NCI-H446 (cell line): ENCODE results near the gene DMD.

Experiments
- DNase-seq, 2 experiments: peaks; one replicate each; lab custom pipeline; 2025; lab: John Stamatoyannopoulos, UW

DMD gene

DNA sequence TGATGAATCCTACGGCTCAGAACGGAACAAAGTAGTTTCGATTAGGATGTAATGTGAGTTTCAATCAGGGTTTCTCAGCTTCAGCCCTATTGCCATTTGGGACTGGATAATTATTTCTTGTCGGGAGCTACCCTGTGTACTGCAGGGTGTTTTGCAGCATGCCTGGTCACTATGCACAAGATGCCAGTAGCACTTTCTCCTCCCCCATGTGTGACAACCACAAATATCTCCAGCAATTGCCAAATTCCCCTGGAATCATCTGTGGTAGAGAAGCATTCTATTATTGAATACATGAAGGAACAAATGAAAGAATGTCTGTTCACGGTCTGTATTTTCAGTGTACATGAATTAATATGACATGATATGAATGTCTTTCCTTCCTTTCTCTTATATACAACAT, 1356.6 kb downstream of the DMD start:
- DNase-seq, result no peak

DNA sequence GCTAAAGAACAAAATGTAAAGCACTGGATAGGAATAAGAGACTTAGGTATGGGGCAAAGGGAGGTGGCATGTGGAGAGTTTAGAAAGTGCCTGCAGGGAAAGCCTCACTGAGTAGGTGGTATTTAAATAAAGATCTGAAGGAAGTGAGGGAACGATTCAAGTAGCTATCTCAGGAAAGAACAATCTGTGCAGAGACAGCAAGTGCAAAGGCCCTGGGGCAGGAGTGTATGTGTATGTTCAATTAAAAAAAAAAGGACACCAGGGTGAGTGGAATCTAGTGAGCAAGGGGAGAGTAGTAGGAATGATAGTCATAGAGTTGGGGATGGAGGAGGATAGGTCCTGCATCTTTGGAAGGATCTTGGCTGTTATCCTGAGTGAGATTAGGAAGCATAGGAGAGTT, 1359.6 kb downstream of the DMD start:
- DNase-seq, result no peak

DNA sequence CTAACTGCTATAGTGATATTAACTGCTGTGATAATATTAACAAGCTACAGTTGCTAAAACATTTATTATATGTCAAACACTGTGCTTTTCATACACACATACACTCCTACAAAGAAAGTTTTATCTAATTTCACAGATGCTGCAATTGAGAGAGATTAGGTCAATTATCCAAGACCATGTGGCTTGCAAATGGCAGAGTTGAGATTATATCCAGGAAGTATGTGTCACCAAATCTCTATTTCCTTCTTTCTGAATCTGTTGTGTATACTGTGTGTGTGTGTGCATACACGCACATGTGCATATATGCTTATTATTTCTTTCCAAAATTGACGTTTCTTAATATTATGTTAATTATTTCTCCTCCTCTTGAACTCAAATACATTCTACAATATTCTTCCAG, 1363.6 kb downstream of the DMD start:
- no peak for DNase-seq

DNA sequence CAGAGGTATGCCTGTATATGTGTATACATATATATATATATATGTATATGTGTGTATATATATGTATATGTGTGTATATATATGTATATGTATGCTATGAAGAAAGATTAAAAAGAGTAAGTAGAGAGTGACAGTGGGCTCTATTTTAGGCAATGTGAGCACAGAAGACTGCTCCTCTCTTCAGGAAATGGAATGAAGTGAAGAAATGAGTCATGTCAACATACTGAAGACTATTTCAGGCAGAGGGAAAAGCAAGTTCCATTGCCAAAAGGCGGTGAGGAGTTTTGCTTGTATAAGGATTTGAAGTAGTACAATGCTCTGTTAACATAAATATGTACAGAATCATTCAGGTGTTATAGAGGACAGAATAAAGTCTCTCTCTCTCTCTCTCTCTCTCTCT, 1366.3 kb downstream of the DMD start:
- DNase-seq, result no peak

DNA sequence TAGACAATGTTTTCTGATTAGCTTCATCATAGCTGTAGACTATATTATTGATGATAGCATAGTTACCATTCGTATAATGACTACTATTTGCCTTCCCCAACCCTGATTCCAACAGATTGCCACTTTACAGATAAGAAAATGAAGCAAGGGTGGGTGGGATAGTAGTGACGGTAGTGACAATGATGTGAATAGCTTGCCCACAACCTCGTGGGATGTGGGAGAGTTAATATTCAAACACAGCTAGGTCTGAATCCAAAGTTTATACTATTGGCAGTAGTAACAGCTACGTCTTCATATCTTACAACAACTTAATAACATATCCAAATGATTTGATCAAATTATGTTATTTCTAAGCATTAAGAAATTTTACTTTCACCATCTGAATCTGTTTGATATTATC, 1372.7 kb downstream of the DMD start:
- DNase-seq, result no peak

DNA sequence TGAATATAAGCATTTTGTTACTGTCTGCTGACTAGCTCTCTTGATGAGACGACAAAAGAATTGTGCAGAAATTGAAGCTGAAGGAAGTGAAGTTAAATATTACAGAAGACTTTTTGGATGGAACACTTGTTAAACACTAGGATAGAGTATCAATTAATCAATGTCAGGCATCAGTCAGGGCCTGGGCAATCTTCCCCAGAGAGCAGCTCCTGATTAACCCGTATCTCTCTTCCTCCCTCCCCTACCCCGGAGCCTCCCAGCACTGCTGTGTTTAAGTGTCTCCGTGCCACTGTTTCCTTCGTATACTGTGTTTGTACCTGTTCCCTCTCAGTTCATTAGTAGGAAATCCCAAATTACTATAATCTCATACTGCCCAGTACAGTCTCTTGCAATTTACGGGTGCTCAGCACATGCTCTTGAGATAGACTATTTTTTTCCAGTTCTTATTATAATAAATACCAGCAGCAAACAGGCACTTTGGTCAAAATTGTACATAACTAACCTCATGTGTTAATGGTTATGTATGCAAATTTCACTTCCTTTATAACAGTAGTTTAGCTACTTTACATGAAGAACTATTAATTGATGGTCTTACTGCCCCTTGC, 1373.8 kb downstream of the DMD start:
- DNase-seq, result no peak

DNA sequence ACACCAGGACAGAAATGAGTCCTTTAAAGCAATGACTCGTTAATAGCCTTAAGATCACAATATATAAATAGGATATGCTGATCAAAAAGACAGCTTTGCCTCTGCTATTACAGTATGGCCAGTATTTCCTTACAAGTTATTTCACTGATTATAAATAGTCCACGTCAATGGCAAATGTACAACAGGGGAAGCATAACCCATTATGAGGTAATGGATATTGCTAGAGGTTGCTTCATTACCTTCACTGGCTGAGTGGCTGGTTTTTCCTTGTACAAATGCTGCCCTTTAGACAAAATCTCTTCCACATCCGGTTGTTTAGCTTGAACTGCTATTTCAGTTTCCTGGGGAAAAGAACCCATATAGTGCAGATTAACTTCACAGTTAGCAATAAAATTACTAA, 1374.9 kb downstream of the DMD start:
- no peak for DNase-seq

DNA sequence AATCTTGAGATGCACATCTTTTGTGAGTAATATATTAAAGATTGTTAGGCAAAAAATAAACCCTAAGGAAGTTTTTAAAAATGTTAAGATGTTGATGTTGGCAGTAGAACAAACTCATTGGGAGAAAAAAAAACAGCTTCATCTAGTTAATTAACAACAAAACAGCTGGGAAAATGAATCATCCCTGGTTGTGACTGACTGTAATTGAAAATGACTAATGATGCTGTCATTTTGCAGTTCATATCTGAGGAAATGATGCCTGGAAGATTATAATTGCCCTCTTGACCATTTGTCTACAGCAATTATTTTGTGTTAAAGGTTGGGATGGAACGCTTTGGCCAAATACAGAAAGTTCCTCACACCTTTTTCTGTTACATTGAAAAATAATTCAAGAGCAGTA, 1379.1 kb downstream of the DMD start:
- peak in 1 of 2 experiments; percentile 5 for DNase-seq

DNA sequence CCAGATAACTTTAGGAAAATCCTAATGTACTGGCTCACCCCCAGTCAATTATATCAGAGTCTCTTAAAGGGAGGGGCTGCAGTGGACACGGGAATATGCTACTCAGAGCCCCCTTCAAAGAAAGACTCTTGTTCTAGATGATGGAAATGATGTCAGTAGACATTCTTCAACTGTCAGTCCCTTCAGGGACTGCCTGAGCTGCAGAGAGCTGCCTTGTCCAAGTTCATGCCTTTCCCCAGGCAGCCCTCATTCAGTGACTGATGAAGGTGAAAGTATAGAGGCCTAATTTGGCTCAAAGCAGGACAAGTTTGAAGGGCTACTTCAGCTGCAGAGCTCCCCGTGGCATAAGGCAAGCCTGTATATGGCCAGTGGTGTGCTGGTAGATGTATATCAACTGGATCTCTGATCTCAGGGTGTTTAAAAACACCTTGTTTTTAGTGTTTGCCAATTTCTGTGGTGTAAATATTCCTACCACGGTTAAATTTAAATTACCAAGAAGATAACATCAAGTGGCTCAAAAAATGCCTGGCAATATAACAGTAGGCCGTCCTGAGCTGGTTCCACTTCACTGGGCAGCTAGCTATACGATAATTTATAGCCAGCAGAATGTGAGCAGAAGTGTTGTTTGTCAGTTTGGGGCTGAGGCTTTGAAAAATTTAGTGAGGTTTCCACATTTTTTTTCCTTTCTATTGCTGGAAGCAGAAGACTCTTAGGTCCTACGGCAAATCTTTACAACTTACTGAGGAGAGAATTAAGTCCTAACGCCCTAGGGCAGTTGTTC, 1390.7 kb downstream of the DMD start:
- no peak for DNase-seq

DNA sequence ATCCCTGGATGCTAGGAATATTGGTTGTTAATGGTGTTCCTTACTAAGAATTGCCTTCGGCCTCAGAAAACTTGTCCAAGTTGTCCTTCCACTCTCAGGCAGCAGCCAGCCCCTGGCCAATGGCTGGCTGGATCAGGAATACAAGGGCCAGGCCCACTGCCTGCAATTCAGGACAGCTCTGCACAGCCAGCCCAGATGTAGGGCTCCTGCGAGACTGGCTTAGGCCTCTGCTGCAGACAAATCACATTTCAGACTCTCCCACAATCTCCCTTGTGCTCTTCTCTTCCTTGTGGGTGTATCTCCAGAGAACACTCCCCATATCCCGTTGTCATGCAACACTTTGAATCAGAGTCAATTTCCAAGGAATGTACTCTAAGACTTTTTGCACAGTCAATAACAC, 1391.9 kb downstream of the DMD start:
- no peak for DNase-seq

DNA sequence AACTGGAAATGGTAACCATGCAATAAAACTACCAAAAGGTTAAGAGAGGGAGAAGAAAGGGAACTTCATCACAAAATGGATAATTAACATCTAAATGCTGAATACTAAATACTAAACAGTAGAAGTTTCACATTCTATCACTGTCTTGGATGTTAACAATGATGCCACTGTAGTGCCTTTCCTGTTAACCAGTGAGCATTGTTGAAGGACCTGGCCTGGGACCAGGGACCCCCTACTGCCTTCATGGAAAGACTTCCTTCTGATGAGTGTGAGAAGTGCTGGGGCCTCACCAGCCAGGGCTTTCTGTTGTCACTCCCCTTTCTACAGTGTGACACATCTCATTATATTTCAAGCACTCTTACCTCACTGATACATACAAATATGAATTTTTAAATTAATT, 1400.2 kb downstream of the DMD start:
- DNase-seq, result no peak

DNA sequence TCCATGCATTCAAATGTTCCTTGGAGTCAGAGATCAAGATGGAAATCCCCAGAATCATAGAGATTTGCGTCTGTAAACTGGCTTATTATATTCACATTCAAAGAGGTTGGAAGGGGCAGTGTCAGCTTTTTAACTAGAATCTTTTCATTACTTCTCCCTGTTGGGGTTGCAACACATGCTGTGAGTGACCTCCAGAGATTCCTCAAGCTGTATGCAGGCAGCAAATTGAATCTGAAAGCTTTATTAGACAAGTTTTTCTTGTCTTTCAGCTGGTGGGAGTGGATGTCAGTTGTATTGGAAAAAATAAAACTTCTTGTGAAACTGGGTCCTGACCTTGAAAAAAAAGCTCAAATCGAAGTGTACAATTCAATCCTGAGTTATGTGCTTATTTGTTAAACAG, 1403.0 kb downstream of the DMD start:
- DNase-seq, result no peak

DNA sequence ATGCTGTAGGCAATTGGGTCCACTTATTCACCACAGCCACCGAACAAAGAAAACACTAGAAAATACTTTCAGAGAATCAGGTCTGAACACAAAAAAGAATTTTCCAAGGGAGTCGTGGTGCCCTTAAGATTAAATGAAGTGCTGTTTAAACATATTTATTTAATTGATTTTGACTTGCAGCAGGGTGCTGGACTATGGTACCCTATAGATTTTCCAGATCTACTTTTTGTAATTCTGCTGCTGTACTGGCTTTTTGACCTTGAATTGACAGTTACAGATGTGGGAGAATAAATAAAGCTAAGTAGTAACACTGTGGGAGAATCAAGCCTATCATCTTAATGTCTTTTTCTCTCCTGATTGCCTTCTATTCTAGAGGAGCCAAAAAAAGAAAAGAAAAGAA, 1404.2 kb downstream of the DMD start:
- no peak for DNase-seq

DNA sequence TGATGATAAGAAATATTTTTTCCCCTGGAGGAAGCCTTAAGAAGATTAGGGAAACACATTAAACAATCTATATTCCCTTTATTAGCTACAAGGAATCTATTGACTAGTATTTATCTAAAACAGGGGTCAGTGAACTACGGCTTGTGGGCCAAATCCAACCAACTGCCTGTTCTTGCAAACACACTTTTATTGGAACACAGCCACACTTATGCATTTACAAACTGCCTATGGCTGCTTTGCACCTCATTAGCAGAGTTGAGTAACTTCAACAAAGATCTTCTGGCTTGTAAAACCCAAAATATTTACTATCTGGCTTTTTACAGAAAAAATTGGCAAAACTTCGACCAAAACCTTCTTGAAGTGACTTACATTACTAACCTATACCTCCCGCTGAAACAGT, 1405.6 kb downstream of the DMD start:
- DNase-seq, result no peak

DNA sequence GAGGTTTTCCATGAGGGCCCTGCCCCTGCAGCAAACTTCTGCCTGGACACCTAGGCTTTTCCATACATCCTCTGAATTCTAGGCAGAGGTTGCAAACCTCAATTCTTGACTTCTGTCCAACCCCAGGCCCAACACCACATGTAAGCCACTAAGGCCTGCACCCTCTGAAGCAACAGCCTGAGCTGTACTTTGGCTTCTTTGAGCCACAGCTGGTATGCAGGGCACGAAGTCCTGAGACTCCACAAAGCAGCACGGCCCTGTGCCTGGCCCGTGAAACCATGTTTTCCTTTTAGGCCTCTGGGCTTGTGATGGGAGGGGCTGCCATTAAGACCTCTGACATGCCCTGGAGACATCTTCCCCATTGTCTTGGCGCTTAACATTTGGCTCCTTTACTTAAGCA, 1411.1 kb downstream of the DMD start:
- no peak for DNase-seq

DNA sequence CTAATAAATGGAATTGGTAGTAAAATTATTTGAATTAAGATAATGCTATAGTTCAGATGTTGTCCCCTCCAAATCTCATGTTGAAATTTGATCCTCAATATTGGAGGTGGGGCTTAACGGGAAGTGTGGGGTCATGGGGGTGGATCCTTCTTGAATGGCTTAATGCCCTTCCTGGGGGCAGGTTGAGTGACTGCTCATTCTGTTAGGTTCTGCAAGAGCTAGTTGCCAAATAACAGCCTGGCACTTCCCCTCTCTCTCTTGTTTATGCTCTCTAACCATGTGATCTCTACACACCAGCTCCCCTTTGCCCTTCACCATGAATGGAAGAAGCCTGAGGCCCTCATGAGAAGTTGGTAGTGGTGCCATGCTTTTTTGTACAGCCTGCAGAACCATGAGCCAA, 1414.7 kb downstream of the DMD start:
- DNase-seq, result no peak

DNA sequence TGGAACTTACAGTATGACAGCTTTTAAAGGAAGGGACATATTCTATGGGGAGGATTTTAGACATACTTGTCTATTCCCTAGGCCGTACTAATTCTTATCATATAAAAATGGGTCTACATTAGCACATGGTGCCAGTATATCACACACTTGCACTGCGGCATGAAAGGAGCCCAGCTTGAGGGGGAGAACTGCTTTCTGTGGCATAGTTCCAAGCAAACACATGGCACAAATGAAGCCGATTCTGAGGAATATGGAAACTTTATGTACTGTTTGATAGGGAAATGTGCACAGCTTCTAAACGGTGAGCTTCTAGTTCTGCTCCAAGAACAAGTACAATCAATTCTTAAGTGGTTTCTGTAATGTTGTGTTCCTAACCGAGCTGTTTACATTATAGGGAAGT, 1463.9 kb downstream of the DMD start:
- DNase-seq, result peak in 1 of 2 experiments; percentile 14

DNA sequence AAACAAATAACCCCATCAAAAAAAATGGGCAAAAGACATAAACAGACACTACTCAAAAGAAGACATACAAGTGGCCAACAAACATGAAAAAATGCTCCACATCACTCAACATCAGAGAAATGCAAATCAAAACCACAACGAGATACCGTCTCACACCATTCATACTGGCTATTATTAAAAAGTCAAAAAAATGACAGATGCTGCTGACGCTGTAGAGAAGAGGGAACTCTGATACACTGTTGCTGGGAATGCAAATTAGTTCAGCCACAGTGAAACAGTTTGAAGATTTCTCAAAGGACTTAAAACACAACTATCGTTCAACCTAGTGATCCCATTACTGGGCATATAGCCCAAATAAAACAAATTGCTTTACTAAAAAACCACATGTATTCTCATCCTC, 1468.3 kb downstream of the DMD start:
- no peak for DNase-seq

DNA sequence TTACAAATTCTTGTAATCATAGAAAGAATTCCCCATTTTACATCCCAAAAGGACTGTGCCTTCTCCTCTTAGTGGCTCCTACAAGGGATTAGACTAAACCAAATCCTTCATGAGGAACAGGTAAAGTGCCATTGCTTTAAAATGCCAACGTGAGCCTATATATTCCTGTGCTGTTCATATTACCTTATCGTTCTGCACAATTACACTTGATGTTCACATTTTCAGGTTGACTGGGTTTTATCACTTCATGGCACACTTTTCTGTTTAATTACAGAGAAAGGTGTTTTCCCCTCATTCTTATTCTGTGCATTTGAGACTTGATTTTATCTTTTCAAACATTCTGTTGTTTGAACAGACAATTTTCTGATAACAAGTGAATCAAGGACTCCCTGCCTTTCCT, 1493.9 kb downstream of the DMD start:
- no peak for DNase-seq

DNA sequence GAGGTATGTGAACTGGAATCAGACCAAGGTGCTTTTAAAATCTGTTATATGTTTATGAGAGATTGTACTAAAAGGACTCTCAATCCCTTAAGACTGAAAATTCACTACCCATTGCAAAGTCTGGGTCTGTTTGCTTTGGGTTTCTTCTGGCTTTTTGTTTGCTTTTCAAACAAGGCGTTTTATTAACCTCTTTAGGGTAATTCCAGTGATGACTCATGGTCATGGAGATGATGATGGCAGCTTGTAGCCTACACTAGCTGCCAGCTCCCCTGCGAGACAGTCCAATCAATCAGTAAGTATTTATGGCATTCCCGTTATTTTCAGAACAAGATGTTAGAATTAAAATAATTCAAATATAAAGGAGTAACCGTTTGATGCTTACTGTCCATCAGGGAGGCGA, 1495.7 kb downstream of the DMD start:
- DNase-seq, result peak in 1 of 2 experiments; percentile 48

DNA sequence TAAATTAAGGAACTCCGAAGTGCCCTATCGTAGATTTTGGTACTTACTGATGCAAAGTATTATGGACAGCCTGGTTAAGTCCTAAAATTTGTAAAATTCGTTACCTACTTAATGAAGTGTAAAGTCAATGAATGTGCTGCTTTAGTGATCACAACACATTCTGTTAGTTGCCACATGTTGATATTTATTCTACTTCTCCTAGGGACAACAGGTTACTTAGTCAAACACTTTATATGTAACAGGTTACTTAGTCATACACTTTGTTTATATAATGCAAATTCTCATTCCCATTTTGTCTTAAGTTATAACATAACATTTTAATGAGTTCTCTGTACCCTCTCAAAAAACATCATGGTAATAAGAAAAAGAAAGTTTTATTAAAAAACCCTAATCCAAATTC, 1496.6 kb downstream of the DMD start:
- no peak for DNase-seq

DNA sequence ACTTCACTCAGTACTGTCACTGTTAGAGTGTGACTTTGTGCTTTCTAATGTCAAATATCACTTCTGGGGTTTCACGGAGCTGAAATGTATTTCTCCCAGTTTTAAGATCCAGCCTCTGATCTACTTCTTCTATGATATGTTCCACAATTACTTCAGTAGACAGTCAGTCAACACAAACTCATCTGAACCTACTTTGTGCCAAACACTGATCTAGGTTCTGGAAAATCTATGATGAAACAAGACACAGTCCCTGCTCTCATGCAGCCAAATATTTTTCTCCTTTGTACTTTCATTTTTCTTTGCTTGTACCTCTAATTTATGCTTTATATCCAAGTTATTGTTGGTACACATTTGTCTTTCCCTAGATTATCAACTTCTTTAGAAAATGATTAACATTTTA, 1498.2 kb downstream of the DMD start:
- DNase-seq, result no peak

DNA sequence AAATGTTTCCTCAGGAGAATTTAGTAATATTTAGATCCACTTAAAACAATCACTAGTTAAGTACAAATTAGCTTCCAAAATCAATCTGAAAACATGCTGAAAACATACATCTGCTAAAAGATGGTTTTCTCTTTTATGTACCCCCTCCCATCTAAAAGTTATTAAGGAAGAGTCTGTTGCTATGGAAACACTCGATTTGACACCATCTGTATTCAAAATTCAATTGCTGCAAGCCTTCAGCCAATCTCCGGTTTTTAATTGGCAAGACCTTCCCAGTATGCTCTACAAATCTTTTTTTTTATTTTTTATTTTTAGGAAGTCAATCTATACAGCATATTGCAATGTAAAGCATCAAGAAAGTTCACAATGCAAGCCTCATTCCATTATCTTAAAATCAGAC, 1500.2 kb downstream of the DMD start:
- DNase-seq, result peak; percentile 35 to 59

DNA sequence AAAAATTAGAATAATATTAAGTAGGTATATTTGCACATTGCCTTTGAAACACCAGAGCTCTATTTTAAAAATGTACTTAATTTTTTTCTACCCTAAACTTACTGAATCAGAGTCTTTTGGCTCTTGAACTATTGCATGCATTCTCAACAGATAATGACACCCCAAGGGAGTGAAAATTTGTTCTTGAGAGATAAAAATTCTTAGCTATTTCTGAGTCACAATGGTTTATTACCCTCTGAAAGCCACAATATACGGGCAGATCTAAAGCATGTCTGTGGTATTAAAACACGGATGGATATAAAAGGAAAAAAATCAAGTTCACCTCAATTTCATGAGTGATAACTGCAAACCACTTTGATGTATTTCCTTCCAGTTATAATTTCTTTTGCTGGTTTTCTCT, 1503.2 kb downstream of the DMD start:
- no peak for DNase-seq
